GM12892 (cell line): Measurements from ENCODE around the gene SLC25A36.

Source experiments
- POLR2A ChIP-seq: IDR thresholded peaks from 2 replicates; pipeline ENCODE4 v1.6.1; 2011; ENCODE audit warnings: low read depth, low read length, control low read depth
- TAF1 ChIP-seq: IDR thresholded peaks from 2 replicates; pipeline ENCODE4 v1.6.1; 2011; ENCODE audit warnings: low read depth, mild to moderate bottlenecking, control low read depth, low read length, borderline replicate concordance

GRCh38 chr3:141015481-141015880 is 73.8 kb downstream of the SLC25A36 start:
- TF ChIP-seq POLR2A = no peak
- no peak for TF ChIP-seq TAF1
